ENCODE results near the gene MISFA.
"Not testable (repeated sequence)": the region's sequence is repeated elsewhere in the genome, so short reads cannot be mapped to it uniquely, and the experiment has no call there.

MISFA gene

GRCh38 chr11:18618342-18619025 lies 18.9 kb downstream of the MISFA start:
- no peak for DNase-seq

GRCh38 chr11:18623707-18624106 lies 24.1 kb downstream of the MISFA start:
- no peak for DNase-seq

- no peak for DNase-seq
Measured at GRCh38 chr11:18624161-18624560, 24.6 kb downstream of the MISFA start.

- no peak for DNase-seq
Measured at GRCh38 chr11:18632841-18633240, 33.3 kb downstream of the MISFA start.

- DNase-seq: no peak
Measured at GRCh38 chr11:18633256-18634139, 33.9 kb downstream of the MISFA start.

GRCh38 chr11:18634140-18635032 lies 34.8 kb downstream of the MISFA start, which contains the start of gene SPTY2D1:
Gene SPTY2D1 (minus strand): TSS chr11:18634342. CDS start chr11:18634257, 85 bp downstream.
- DNase-seq: peak; percentile 99

- DNase-seq: no peak
Measured at GRCh38 chr11:18641677-18642076, 42.1 kb downstream of the MISFA start.

- DNase-seq: not testable (repeated sequence)
Measured at GRCh38 chr11:18643034-18643433, 43.4 kb downstream of the MISFA start.

- DNase-seq: no peak
Measured at GRCh38 chr11:18650353-18650752, 50.8 kb downstream of the MISFA start.

GRCh38 chr11:18650859-18651557 lies 51.4 kb downstream of the MISFA start:
- DNase-seq: no peak

Data from midbrain (tissue), 1 donor.